ENCODE measurements around the gene PCF11.

Gene PCF11

GRCh38 chr11:83175815-83176214, 18.9 kb downstream of the PCF11 start:
- no peak overlapping the region for H3K27ac ChIP-seq
- TF ChIP-seq, protein P1, sequence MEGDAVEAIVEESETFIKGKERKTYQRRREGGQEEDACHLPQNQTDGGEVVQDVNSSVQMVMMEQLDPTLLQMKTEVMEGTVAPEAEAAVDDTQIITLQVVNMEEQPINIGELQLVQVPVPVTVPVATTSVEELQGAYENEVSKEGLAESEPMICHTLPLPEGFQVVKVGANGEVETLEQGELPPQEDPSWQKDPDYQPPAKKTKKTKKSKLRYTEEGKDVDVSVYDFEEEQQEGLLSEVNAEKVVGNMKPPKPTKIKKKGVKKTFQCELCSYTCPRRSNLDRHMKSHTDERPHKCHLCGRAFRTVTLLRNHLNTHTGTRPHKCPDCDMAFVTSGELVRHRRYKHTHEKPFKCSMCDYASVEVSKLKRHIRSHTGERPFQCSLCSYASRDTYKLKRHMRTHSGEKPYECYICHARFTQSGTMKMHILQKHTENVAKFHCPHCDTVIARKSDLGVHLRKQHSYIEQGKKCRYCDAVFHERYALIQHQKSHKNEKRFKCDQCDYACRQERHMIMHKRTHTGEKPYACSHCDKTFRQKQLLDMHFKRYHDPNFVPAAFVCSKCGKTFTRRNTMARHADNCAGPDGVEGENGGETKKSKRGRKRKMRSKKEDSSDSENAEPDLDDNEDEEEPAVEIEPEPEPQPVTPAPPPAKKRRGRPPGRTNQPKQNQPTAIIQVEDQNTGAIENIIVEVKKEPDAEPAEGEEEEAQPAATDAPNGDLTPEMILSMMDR (IDR thresholded peaks at IDR 0.05), result no peak
- no peak for TF ChIP-seq ZFX (IDR thresholded peaks at IDR 0.05; ENCODE audit: borderline replicate concordance)

- H3K27ac ChIP-seq, result peak overlapping the region; percentile 14
- TF ChIP-seq ZFX (IDR thresholded peaks at IDR 0.05; ENCODE audit: borderline replicate concordance), result no peak
- TF ChIP-seq, protein P1 (IDR thresholded peaks at IDR 0.05), result no peak
Measured at GRCh38 chr11:83181815-83182214, 24.9 kb downstream of the PCF11 start.

DNA sequence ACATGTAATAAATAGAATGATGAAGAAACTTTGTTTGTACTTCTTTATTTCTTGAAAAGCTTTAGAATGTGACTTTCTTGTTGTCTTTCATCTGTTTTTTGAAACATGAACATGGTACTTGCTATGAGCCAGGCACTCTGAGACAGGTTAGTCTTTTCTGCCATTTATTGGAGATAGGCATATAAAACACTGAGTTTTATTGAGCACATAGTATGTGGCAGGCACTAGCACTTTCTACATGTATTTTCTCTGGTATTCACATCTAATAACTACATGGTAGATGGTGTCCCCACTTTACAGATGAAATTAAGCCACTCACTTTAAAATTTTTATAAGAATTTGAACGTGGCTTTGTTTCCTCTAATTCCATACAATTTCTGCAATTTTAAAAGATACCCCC, 28.8 kb downstream of the PCF11 start:
- TF ChIP-seq, protein P1 (IDR thresholded peaks at IDR 0.05), result no peak
- TF ChIP-seq ZFX (IDR thresholded peaks at IDR 0.05; ENCODE audit: borderline replicate concordance), result no peak
- H3K27ac ChIP-seq, result 0 out of 2 replicates have a peak overlapping the region, but pooled peaks have one; percentile 6

GRCh38 chr11:83187465-83187864, 30.5 kb downstream of the PCF11 start:
- peak overlapping the region; percentile 2; the same call in 1 of the 2 replicates for H3K27ac ChIP-seq
- TF ChIP-seq, protein P1 (IDR thresholded peaks at IDR 0.05), result no peak
- no peak for TF ChIP-seq ZFX (IDR thresholded peaks at IDR 0.05; ENCODE audit: borderline replicate concordance)

DNA sequence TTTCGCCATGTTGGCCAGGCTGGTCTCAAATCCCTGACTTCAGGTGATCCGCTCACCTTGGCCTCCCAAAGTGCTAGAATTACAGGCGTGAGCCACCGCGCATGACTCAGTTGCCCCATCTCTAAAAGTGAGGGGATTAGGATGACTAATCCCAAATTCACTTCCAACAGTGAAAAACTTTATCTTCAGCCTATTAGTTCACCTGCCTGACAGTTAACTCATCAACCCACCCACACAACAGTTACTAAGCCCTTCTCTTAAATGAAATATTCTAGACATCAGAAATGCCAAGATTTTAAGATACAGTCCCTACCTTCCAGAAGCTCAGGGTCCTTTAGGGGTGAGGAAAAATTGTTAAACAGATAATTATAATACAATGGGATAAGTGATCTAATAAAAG, 34.6 kb downstream of the PCF11 start:
- H3K27ac ChIP-seq, result no peak overlapping the region
- TF ChIP-seq, protein P1 (IDR thresholded peaks at IDR 0.05), result no peak
- TF ChIP-seq ZFX (IDR thresholded peaks at IDR 0.05; ENCODE audit: borderline replicate concordance), result no peak

DNA sequence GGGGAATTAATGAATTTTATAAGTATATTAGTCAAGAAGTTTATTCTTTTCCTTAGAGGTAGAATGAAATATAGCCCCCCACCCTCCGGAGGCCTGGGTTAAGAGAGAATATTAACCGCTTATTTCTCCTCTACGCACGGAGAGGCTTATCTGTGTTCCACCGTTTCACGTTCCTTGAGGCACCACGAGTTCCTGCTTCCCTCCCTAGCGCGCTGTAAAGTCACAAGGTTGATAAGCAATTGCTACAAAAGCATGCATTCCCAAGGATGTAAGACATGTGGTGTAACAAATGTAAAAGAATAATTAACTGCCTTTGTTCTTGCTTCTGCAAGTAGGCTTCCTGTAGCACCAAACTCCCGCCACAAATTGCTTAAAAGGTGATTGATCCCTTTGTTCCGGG, 35.1 kb downstream of the PCF11 start:
- H3K27ac ChIP-seq, result peak overlapping the region; percentile 75; the same call in 1 of the 2 replicates
- no peak for TF ChIP-seq ZFX (IDR thresholded peaks at IDR 0.05; ENCODE audit: borderline replicate concordance)
- TF ChIP-seq, protein P1 (IDR thresholded peaks at IDR 0.05), result no peak

GRCh38 chr11:83192606-83193245, 35.8 kb downstream of the PCF11 start:
- no peak for TF ChIP-seq ZFX (IDR thresholded peaks at IDR 0.05; ENCODE audit: borderline replicate concordance)
- TF ChIP-seq, protein P1 (IDR thresholded peaks at IDR 0.05), result no peak
- peak overlapping the region; percentile 75 for H3K27ac ChIP-seq

All from 22Rv1 (cell line).